Mononuclear cell (primary cell): ENCODE results near the gene SH3BP4. TPM values are rescaled to one million over a fixed set of nuclear protein-coding genes. Genes with fewer than 3 reads are reported as not detected.

Experiments used
- H3K27me3 ChIP-seq: 2 replicates; pipeline ENCODE4 v1.6.0; 2011; ENCODE audit warnings: low read length, control low read depth; ENCODE audit not compliant: insufficient read depth
- H3K4me1 ChIP-seq: 2 replicates; pipeline ENCODE4 v1.5.1; 2011; ENCODE audit warnings: mild to moderate bottlenecking, low read length, control low read depth; ENCODE audit not compliant: insufficient read depth
- H3K4me3 ChIP-seq: 2 replicates; pipeline ENCODE4 v1.5.1; 2011; ENCODE audit warnings: mild to moderate bottlenecking, low read length, moderate library complexity
- H3K9me3 ChIP-seq: 2 replicates; pipeline ENCODE4 v1.5.1; 2011; ENCODE audit warnings: low read depth, mild to moderate bottlenecking, control low read depth, low read length
- total RNA-seq: library from RNA; depleted of rRNA; stranded (reverse); fragments of >200 nt; gene quantifications from one replicate; pipeline ENCODE4 v1.2.3, GENCODE V29; 2012

The SH3BP4 gene
- total RNA-seq, 1 donor, result 1.4 TPM

DNA sequence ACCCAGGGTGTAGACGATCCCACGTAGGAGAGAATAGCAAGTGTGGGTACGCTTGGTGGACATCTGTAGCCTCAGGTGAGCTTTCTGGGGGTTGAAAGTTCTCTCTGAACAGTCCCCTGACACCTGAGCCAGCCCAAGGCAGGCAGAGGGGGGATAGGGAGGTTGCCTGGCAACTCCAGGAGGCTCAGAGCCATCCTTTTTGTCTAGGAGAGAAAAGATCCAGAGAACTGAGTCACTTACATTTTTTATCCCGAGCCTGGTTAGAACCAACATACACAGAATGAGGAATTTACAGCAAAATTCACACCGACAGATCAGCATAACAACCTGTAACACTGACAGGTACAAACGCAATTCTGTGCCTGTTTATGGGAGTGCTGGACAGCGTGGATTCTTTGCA is 113.2 kb downstream of the SH3BP4 start:
- no peaks in the 10 kb centered on the region for H3K9me3 ChIP-seq
- no peaks in the 10 kb centered on the region for H3K4me1 ChIP-seq
- H3K27me3 ChIP-seq, result no peaks in the 10 kb centered on the region
- H3K4me3 ChIP-seq, result no peak overlapping the region

DNA sequence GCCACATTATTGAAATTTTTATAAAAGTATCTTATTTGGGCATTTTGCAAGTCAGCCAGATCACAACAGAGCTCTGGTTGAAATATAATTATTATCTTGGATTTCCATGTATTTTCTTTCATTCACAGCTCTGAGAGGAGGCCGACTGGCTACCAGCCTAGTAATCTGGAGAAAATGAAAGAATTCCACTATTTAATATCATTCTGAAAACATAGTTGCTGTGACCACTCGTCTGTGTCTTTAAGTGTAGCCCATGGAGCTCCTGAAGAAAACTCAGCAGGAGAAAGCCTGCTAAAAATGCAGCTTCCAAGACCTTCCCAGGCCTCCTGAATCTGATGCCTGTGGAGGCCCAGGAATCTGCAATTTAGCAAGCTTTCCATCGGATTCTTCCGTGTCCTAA is 114.7 kb downstream of the SH3BP4 start:
- no peaks in the 10 kb centered on the region for H3K4me1 ChIP-seq
- no peak overlapping the region for H3K4me3 ChIP-seq
- no peaks in the 10 kb centered on the region for H3K9me3 ChIP-seq
- H3K27me3 ChIP-seq, result no peaks in the 10 kb centered on the region

- no peak overlapping the region for H3K4me3 ChIP-seq
- H3K27me3 ChIP-seq, result no peaks in the 10 kb centered on the region
- no peaks in the 10 kb centered on the region for H3K4me1 ChIP-seq
- no peaks in the 10 kb centered on the region for H3K9me3 ChIP-seq
Observed at GRCh38 chr2:235066895-235067294, 115.1 kb downstream of the SH3BP4 start.

DNA sequence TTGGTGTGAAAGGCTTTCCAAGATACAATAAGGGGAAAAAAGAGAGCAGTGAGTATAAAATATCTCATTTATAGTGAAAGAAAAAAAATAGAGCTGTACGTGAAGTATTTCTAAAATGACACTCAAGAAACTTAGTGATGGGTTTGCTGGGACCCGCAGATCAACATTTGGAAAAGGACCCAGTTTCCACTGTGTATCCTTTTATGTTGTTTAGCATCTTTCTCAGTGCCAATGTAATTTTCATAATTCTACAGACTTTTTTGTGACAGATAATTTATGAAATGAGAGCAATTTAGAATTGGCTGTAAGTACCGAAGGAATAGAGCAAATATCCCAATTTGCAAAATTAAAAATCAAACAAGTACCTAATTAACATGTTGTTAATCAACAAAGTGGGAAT is 116.9 kb downstream of the SH3BP4 start:
- Histone ChIP-seq H3K9me3 (no peaks in the 10 kb centered on the region), H3K4me1 (no peaks in the 10 kb centered on the region), H3K4me3 (no peak overlapping the region), H3K27me3 (no peaks in the 10 kb centered on the region)

- Histone ChIP-seq H3K27me3 (no peaks in the 10 kb centered on the region), H3K4me3 (no peak overlapping the region), H3K4me1 (no peaks in the 10 kb centered on the region), H3K9me3 (no peaks in the 10 kb centered on the region)
Observed at GRCh38 chr2:235070063-235070706, 118.4 kb downstream of the SH3BP4 start.

GRCh38 chr2:235073868-235074413 is 122.1 kb downstream of the SH3BP4 start:
- Histone ChIP-seq H3K9me3 (no peaks in the 10 kb centered on the region), H3K27me3 (no peaks in the 10 kb centered on the region), H3K4me1 (no peaks in the 10 kb centered on the region), H3K4me3 (no peak overlapping the region)

- Histone ChIP-seq H3K4me1 (no peaks in the 10 kb centered on the region), H3K27me3 (no peaks in the 10 kb centered on the region)
Observed at GRCh38 chr2:235077046-235077445, 125.2 kb downstream of the SH3BP4 start.

GRCh38 chr2:235078182-235078581 is 126.4 kb downstream of the SH3BP4 start:
- H3K4me1 ChIP-seq, result no peaks in the 10 kb centered on the region
- H3K27me3 ChIP-seq, result no peaks in the 10 kb centered on the region
- no peaks in the 10 kb centered on the region for H3K9me3 ChIP-seq
- no peak overlapping the region for H3K4me3 ChIP-seq

More at GRCh38 chr2:235077046-235077445, 125.2 kb downstream of the SH3BP4 start:
- no peaks in the 10 kb centered on the region for H3K9me3 ChIP-seq
- H3K4me3 ChIP-seq, result no peak overlapping the region

GRCh38 chr2:235078914-235079472 is 127.2 kb downstream of the SH3BP4 start:
- Histone ChIP-seq H3K9me3 (no peaks in the 10 kb centered on the region), H3K4me3 (no peak overlapping the region), H3K4me1 (no peaks in the 10 kb centered on the region), H3K27me3 (no peaks in the 10 kb centered on the region)

DNA sequence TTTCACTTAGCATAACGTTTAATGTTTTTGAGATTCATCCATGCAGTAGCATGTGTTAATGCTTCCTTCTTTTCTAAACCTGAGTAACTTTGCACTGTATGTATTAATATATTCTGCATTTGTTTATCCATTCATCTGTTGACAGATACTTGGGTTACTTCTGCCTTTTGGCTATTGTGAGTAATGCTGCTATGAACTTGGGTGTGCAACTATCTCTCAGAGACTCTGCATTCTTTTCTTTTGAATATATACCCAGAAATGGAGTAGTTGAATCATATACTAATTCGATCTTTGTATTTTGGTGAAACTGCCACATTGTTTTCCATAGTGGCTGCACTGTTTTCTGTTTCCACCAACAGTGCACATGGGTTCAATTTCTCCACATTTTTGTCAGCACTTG is 128.3 kb downstream of the SH3BP4 start:
- Histone ChIP-seq H3K27me3 (no peaks in the 10 kb centered on the region), H3K4me3 (no peak overlapping the region), H3K4me1 (no peaks in the 10 kb centered on the region), H3K9me3 (no peaks in the 10 kb centered on the region)

DNA sequence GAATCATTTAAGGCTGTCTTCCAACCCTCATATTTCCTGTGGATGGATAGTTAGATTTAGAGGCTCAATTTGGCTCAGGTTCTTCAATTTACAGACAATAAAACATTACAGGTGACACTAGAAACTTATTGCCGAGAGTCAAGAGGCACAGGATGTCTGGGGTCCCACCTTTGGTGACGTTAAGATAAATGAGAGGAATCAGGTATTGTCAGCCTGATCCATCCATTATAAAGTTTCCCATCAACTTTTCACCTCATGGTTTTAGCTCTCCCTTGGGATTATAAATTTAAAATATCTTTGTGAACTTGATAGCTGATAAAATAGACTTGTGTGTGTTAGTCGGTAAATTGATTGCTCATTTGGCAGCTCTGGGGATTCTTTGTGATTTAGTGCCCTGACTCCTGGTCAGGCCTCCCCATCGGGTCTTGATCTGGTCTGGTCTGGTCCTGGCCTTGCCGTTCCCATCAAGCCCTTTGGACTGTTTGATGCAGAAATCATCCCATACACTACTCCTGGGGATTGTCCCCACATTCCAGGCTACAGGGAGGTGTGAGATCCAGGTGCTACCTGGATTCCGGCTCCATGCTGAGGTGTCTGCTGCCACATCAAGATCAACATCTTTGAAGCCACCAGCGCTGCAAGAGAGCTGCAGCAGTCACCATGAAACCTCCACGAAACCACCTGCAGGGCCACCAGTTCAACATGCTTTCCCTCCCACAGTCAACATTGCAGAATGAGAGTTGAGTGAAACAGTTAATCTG is 130.9 kb downstream of the SH3BP4 start:
- no peaks in the 10 kb centered on the region for H3K9me3 ChIP-seq
- H3K4me3 ChIP-seq, result no peak overlapping the region
- H3K27me3 ChIP-seq, result no peaks in the 10 kb centered on the region
- H3K4me1 ChIP-seq, result no peaks in the 10 kb centered on the region

GRCh38 chr2:235083822-235084221 is 132.0 kb downstream of the SH3BP4 start:
- no peaks in the 10 kb centered on the region for H3K27me3 ChIP-seq
- H3K4me3 ChIP-seq, result no peak overlapping the region
- H3K4me1 ChIP-seq, result no peaks in the 10 kb centered on the region
- no peaks in the 10 kb centered on the region for H3K9me3 ChIP-seq

DNA sequence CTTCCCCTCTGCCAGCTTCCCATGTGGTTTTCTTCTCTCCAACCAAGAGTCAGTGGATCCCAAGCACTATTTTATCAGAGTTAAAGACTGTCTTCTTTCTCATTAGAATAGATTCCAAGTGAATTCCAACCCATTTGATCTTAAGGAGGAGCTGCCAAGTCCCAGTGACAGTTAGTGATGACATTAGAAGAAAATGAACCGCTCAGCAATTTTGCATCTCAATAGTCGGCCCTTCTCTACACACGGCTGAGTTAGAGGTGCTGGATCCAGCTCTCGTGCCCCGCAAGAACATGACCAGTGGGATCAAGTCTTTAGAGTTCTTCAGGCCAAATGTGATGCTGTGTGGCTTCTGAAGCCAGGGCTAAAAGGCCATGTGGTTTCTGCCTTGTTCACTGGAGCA is 132.6 kb downstream of the SH3BP4 start:
- Histone ChIP-seq H3K27me3 (no peaks in the 10 kb centered on the region), H3K4me1 (no peaks in the 10 kb centered on the region), H3K9me3 (no peaks in the 10 kb centered on the region), H3K4me3 (no peak overlapping the region)

- H3K27me3 ChIP-seq, result no peaks in the 10 kb centered on the region
- H3K9me3 ChIP-seq, result no peaks in the 10 kb centered on the region
- H3K4me1 ChIP-seq, result no peaks in the 10 kb centered on the region
- H3K4me3 ChIP-seq, result no peak overlapping the region
Observed at GRCh38 chr2:235085476-235085875, 133.7 kb downstream of the SH3BP4 start.

DNA sequence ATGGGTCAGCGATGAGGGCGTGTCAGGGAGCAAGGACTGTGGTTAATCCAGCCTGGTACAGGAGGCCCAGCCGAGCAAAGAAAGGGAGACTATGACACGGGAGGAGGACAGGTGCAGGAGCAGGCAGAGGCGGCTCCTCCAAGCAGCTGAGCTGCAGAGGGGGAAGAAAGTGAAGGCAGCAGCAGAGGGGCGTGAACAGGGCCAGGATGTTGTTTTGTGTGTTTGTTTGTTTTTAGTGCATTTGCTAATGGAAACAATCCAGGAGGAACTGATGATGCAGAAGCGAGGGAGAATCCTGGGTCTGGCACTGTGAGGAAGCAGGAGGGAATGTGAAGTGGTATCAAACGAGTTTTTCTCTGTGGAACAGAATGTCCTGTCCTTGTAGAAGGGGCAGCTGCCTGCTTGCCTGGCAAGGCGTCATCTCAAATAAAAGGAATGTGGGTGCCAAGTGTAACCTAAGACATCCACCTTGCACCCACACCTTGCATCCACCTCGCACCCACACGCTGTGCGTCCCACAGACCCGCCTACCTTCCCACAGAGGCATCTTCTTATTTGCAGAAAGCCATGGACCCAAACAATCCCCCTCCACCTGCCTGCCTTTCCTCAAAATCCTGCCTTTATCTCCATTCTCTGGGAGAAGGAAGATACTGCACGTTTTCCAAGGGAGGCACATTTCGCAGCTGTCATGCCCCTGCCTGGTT is 134.8 kb downstream of the SH3BP4 start:
- H3K4me1 ChIP-seq, result no peaks in the 10 kb centered on the region
- H3K27me3 ChIP-seq, result no peaks in the 10 kb centered on the region
- H3K9me3 ChIP-seq, result no peaks in the 10 kb centered on the region
- no peak overlapping the region for H3K4me3 ChIP-seq
